Osteoblast (primary cell): ENCODE results near the gene LY6G6D. TPM values are rescaled to one million over a fixed set of nuclear protein-coding genes. Genes with fewer than 3 reads are reported as not detected.

ENCODE experiments used
- DNase-seq: peaks from one replicate; pipeline ENCODE4 v3.0.0; 2011; ENCODE audit warnings: low spot score, mixed read lengths; ENCODE audit not compliant: insufficient read length; ENCODE audit errors: missing footprints
- H2AFZ ChIP-seq: 2 replicates; pipeline ENCODE4 v1.6.0; 2011; ENCODE audit warnings: mild to moderate bottlenecking, low read length
- H3K27ac ChIP-seq: 2 replicates; pipeline ENCODE4 v1.5.1; 2011; ENCODE audit warnings: mild to moderate bottlenecking, low read depth, low read length, moderate library complexity
- H3K27me3 ChIP-seq: 2 replicates; pipeline ENCODE4 v1.6.0; 2012; ENCODE audit warnings: mild to moderate bottlenecking, control low read depth, inconsistent platforms, low read length, moderate library complexity; ENCODE audit not compliant: insufficient read depth
- H3K36me3 ChIP-seq: 2 replicates; pipeline ENCODE4 v1.5.1; 2011; ENCODE audit warnings: mild to moderate bottlenecking, low read length, control low read depth, moderate library complexity; ENCODE audit not compliant: insufficient read depth
- H3K4me1 ChIP-seq: 2 replicates; pipeline ENCODE4 v1.5.1; 2011; ENCODE audit warnings: mild to moderate bottlenecking, low read length, control low read depth, moderate library complexity; ENCODE audit not compliant: insufficient read depth
- H3K4me2 ChIP-seq: 2 replicates; pipeline ENCODE4 v1.6.0; 2011; ENCODE audit warnings: mild to moderate bottlenecking, low read length; ENCODE audit not compliant: insufficient read depth
- H3K4me3 ChIP-seq: fragments of 200-600 bp; sonication (generic); 3 replicates; pipeline ENCODE4 v1.5.1; 2012; ENCODE audit warnings: mild to moderate bottlenecking, low read length, inconsistent platforms; ENCODE audit not compliant: insufficient read depth
- H3K79me2 ChIP-seq: 2 replicates; pipeline ENCODE4 v1.6.0; 2012; ENCODE audit warnings: mild to moderate bottlenecking, low read length, control low read depth, inconsistent platforms; ENCODE audit not compliant: insufficient read depth
- H3K9me3 ChIP-seq: 2 replicates; pipeline ENCODE4 v1.5.1; 2011; ENCODE audit warnings: low read depth, low read length, control low read depth
- H4K20me1 ChIP-seq: 2 replicates; pipeline ENCODE4 v1.6.0; 2012; ENCODE audit warnings: mild to moderate bottlenecking, low read length, control low read depth; ENCODE audit not compliant: insufficient read depth
- total RNA-seq: library from RNA; depleted of rRNA; stranded (reverse); fragments of >200 nt; gene quantifications from 2 replicates; pipeline ENCODE4 v1.2.3, GENCODE V29; 2012
- TF ChIP-seq, protein P1 (sequence below): IDR thresholded peaks from 2 replicates; pipeline ENCODE4 v1.5.1; 2011; ENCODE audit warnings: mild to moderate bottlenecking, low read depth, low read length, moderate library complexity; ENCODE audit errors: extremely low read depth

The LY6G6D gene
- total RNA-seq, 1 donor: not detected

DNA sequence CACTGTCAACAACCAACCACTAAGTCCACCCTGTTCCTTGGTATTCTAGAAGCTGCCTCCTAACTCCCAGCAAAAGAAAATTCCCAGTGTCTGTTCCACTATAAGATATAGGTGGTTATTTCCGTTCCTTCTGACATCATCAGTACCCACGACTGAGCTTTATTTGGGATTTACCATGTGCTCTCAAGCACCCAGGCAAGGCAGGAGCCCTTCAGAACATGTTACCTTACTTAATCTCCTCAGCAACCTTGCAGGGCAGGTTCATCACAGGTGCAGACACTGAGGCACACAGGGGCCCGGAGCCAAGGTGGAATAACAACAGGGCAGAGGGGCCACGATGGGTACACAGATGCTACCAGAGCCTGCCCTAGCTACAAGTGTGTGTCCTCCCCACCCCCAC is 22.8 kb upstream of the LY6G6D start:
- no peak overlapping the region for H3K27ac ChIP-seq
- H2AFZ ChIP-seq: no peak overlapping the region
- DNase-seq: no peak
- no peaks in the 10 kb centered on the region for H3K79me2 ChIP-seq
- peaks cover 73% of the 10 kb centered on the region for H3K36me3 ChIP-seq
- no peaks in the 10 kb centered on the region for H3K4me1 ChIP-seq
- no peak overlapping the region for H3K4me3 ChIP-seq
- H3K4me2 ChIP-seq: no peak overlapping the region
- peaks cover 6% of the 10 kb centered on the region for H4K20me1 ChIP-seq
- TF ChIP-seq, protein P1, sequence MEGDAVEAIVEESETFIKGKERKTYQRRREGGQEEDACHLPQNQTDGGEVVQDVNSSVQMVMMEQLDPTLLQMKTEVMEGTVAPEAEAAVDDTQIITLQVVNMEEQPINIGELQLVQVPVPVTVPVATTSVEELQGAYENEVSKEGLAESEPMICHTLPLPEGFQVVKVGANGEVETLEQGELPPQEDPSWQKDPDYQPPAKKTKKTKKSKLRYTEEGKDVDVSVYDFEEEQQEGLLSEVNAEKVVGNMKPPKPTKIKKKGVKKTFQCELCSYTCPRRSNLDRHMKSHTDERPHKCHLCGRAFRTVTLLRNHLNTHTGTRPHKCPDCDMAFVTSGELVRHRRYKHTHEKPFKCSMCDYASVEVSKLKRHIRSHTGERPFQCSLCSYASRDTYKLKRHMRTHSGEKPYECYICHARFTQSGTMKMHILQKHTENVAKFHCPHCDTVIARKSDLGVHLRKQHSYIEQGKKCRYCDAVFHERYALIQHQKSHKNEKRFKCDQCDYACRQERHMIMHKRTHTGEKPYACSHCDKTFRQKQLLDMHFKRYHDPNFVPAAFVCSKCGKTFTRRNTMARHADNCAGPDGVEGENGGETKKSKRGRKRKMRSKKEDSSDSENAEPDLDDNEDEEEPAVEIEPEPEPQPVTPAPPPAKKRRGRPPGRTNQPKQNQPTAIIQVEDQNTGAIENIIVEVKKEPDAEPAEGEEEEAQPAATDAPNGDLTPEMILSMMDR: no peak
- H3K27me3 ChIP-seq: no peaks in the 10 kb centered on the region
- no peaks in the 10 kb centered on the region for H3K9me3 ChIP-seq

DNA sequence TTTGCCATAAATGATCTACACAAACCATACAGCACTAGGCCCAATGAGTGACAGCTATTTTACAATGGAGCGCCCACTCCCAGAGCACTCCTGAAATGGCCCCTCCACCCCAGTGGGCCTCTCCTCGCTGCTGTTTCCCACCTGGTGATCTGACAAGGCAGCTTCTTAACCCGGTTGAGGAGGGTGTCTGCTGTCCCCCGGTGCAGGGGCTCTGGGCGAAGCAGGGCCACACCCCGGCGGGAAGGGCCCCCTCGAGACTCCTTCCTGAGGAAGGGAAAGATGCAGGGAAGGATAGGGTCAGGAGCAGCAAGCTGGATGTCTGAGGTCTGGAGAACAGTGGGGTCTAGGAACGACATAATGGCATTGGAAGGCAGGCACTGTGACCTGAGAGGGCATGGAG is 22.3 kb upstream of the LY6G6D start:
- Histone ChIP-seq H3K9me3 (no peaks in the 10 kb centered on the region), H3K4me3 (no peak overlapping the region), H3K27me3 (no peaks in the 10 kb centered on the region), H3K27ac (no peak overlapping the region), H4K20me1 (peaks cover 9% of the 10 kb centered on the region), H3K36me3 (peaks cover 68% of the 10 kb centered on the region), H3K4me2 (no peak overlapping the region), H2AFZ (no peak overlapping the region), H3K4me1 (no peaks in the 10 kb centered on the region), H3K79me2 (no peaks in the 10 kb centered on the region)
- TF ChIP-seq, protein P1: no peak
- no peak for DNase-seq

DNA sequence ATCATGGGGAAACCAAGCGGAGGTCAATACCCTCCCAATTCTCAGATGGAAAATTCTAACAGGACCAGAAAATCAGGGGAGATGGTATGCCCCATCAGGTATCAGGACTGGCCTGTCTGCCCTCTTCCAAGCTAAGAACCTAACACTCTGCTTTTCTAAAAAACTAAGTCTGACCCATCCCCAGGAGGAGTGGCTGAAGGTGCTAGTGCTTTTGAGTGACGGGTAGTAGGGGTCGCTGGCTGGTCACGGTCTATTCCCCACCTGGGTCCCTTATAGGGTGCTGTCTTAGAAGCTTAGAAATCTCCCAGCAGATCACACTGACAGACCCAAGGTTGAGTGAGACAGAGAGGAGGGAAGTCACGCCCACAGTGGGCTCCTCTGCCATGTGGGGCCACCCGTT is 21.6 kb upstream of the LY6G6D start:
- no peak for DNase-seq
- H4K20me1 ChIP-seq: peaks cover 9% of the 10 kb centered on the region
- no peak overlapping the region for H3K4me3 ChIP-seq
- H3K9me3 ChIP-seq: no peaks in the 10 kb centered on the region
- H3K36me3 ChIP-seq: peaks cover 62% of the 10 kb centered on the region
- H3K27ac ChIP-seq: no peak overlapping the region
- H3K4me2 ChIP-seq: no peak overlapping the region
- H3K27me3 ChIP-seq: no peaks in the 10 kb centered on the region
- no peak overlapping the region for H2AFZ ChIP-seq
- H3K4me1 ChIP-seq: no peaks in the 10 kb centered on the region
- TF ChIP-seq, protein P1: no peak
- H3K79me2 ChIP-seq: no peaks in the 10 kb centered on the region

GRCh38 chr6:31697555-31697954 is 17.6 kb upstream of the LY6G6D start:
- H3K9me3 ChIP-seq: no peaks in the 10 kb centered on the region
- H3K4me2 ChIP-seq: no peak overlapping the region
- H3K79me2 ChIP-seq: peaks cover 36% of the 10 kb centered on the region
- peak; percentile 83 for DNase-seq
- no peak overlapping the region for H2AFZ ChIP-seq
- H4K20me1 ChIP-seq: peaks cover 13% of the 10 kb centered on the region
- TF ChIP-seq, protein P1: no peak
- H3K27me3 ChIP-seq: no peaks in the 10 kb centered on the region
- H3K4me3 ChIP-seq: no peak overlapping the region
- H3K27ac ChIP-seq: peak overlapping the region; percentile 51
- peaks cover 38% of the 10 kb centered on the region for H3K36me3 ChIP-seq
- peaks cover 10% of the 10 kb centered on the region for H3K4me1 ChIP-seq
